Small intestine (tissue), 7 donors: ENCODE measurements around the gene LUZP2. TPM values are rescaled to one million over a fixed set of nuclear protein-coding genes. Genes with fewer than 3 reads are reported as not detected.

Source experiments
- DNase-seq, 2 donors: peaks; one replicate each; pipeline versions ENCODE4 v3.0.0 to v3.0.0-alpha.2; 2013
- FAIRE-seq: peaks from 2 replicates; lab custom pipeline; 2012; peaks lifted over from hg19 to GRCh38; lab: Jason Lieb, UNC
- H3K27ac ChIP-seq, 3 donors: one replicate each; pipeline ENCODE4 v1.5.1; 2013; ENCODE audit warnings: low read length in 2 of 3, mild to moderate bottlenecking in 2 of 3, control low read depth in 1 of 3, inconsistent platforms in 1 of 3, low read depth in 1 of 3, moderate library complexity in 1 of 3
- H3K27me3 ChIP-seq, 3 donors: one replicate each; pipeline ENCODE4 v1.6.1; 2013; ENCODE audit warnings: low read length in 3 of 3, inconsistent platforms in 1 of 3; ENCODE audit not compliant: control insufficient read depth in 3 of 3, insufficient read depth in 3 of 3
- H3K36me3 ChIP-seq, 3 donors: one replicate each; pipeline ENCODE4 v1.6.1; 2013; ENCODE audit warnings: low read length in 3 of 3, inconsistent platforms in 1 of 3, low read depth in 1 of 3, mild to moderate bottlenecking in 1 of 3, moderate library complexity in 1 of 3; ENCODE audit not compliant: control insufficient read depth in 3 of 3, insufficient read depth in 2 of 3
- H3K4me1 ChIP-seq, 3 donors: one replicate each; pipeline ENCODE4 v1.6.1; 2013; ENCODE audit warnings: low read length in 2 of 3, inconsistent platforms in 1 of 3, low read depth in 1 of 3, mild to moderate bottlenecking in 1 of 3, moderate library complexity in 1 of 3; ENCODE audit not compliant: control insufficient read depth in 3 of 3, insufficient read depth in 2 of 3
- H3K4me3 ChIP-seq, 3 donors: one replicate each; pipeline ENCODE4 v1.5.1; 2013; ENCODE audit warnings: low read length in 3 of 3, control low read depth in 1 of 3, inconsistent platforms in 1 of 3, low read depth in 1 of 3, mild to moderate bottlenecking in 1 of 3, moderate library complexity in 1 of 3
- H3K9me3 ChIP-seq, 2 donors: one replicate each; pipeline ENCODE4 v1.6.1; 2013; ENCODE audit warnings: low read depth in 1 of 2, low read length in 1 of 2; ENCODE audit not compliant: control insufficient read depth in 2 of 2, insufficient read depth in 1 of 2
- whole genome bisulfite sequencing, 3 donors: extraction: QIAGEN DNeasy Blood & Tissue Kit; methylation state at CpG; one replicate each; pipeline ENCODE4 v1.1.7; 2013; 5-methylcytosine and 5-hydroxymethylcytosine counted together
- polyA plus RNA-seq, 4 donors: library from polyadenylated mRNA; stranded (reverse) in 3 of 4; unstranded in 1 of 4; fragments of 200-250 nt in 3 of 4; fragments of 120-200 nt in 1 of 4; gene quantifications; one replicate each; pipeline versions ENCODE4 v1.2.1 to v1.2.3, GENCODE V29; 2013
- donor health status: healthy with polysubstance abuse.
- donor health status: control.
- donor health status: control.
- donor health status: Bipolar disorder and iron deficiency.
- donor health status: healthy.

The LUZP2 gene
- polyA plus RNA-seq, 4 donors, result 0.52 to 1.3 TPM; not detected in 2

GRCh38 chr11:24714601-24715000, 217.7 kb downstream of the LUZP2 start:
- H3K4me3 ChIP-seq, result no peak overlapping the region
- H3K36me3 ChIP-seq, result no peaks in the 10 kb centered on the region
- DNase-seq, result no peak
- no peaks in the 10 kb centered on the region for H3K4me1 ChIP-seq
- H3K27me3 ChIP-seq, result no peaks in the 10 kb centered on the region
- no peaks in the 10 kb centered on the region for H3K9me3 ChIP-seq
- 71 to 92% (median 72%) methylated on average over 1 of the region's 1 CpG for WGBS, 3 donors
- FAIRE-seq, result no peak
- H3K27ac ChIP-seq, result no peak overlapping the region

GRCh38 chr11:24716403-24716802, 219.6 kb downstream of the LUZP2 start:
- H3K4me3 ChIP-seq, result no peak overlapping the region
- H3K9me3 ChIP-seq, result no peaks in the 10 kb centered on the region
- no peaks in the 10 kb centered on the region for H3K36me3 ChIP-seq
- WGBS, 3 donors, result 75 to 81% (median 76%) methylated on average over 5 of the region's 5 CpGs
- H3K27me3 ChIP-seq, result no peaks in the 10 kb centered on the region
- DNase-seq (no peak), FAIRE-seq (no peak)
- H3K27ac ChIP-seq, result no peak overlapping the region
- no peaks in the 10 kb centered on the region for H3K4me1 ChIP-seq

GRCh38 chr11:24723231-24723630, 226.4 kb downstream of the LUZP2 start:
- DNase-seq, result no peak
- no peak overlapping the region for H3K27ac ChIP-seq
- no peak for FAIRE-seq
- H3K27me3 ChIP-seq, result no peaks in the 10 kb centered on the region
- peaks cover 0 to 2% of the 10 kb centered on the region in 2 donors for H3K9me3 ChIP-seq
- H3K4me1 ChIP-seq, result no peaks in the 10 kb centered on the region
- H3K36me3 ChIP-seq, result no peaks in the 10 kb centered on the region
- no peak overlapping the region for H3K4me3 ChIP-seq
- 82 to 92% (median 86%) methylated on average over 5 of the region's 5 CpGs for WGBS, 3 donors

GRCh38 chr11:24731554-24731953, 234.7 kb downstream of the LUZP2 start:
- 57 to 76% (median 59%) methylated on average over 1 of the region's 1 CpG for WGBS, 3 donors
- Histone ChIP-seq H3K4me3 (no peak overlapping the region), H3K27me3 (no peaks in the 10 kb centered on the region), H3K9me3 (no peaks in the 10 kb centered on the region), H3K4me1 (no peaks in the 10 kb centered on the region), H3K27ac (no peak overlapping the region), H3K36me3 (no peaks in the 10 kb centered on the region)
- DNase-seq, result no peak
- FAIRE-seq, result no peak

- Histone ChIP-seq H3K9me3 (no peaks in the 10 kb centered on the region), H3K4me3 (no peak overlapping the region), H3K27me3 (no peaks in the 10 kb centered on the region), H3K36me3 (no peaks in the 10 kb centered on the region), H3K4me1 (no peaks in the 10 kb centered on the region), H3K27ac (no peak overlapping the region)
- 27 to 52% (median 28%) methylated on average over 3 of the region's 3 CpGs for WGBS, 3 donors
- FAIRE-seq, result no peak
- no peak for DNase-seq
Observed at GRCh38 chr11:24734742-24735237, 237.9 kb downstream of the LUZP2 start.

- Histone ChIP-seq H3K4me3 (no peak overlapping the region), H3K36me3 (no peaks in the 10 kb centered on the region), H3K27me3 (no peaks in the 10 kb centered on the region), H3K9me3 (no peaks in the 10 kb centered on the region), H3K4me1 (no peaks in the 10 kb centered on the region), H3K27ac (no peak overlapping the region)
- FAIRE-seq (no peak), DNase-seq (no peak)
- WGBS, 3 donors, result 40 to 62% (median 47%) methylated on average over 2 of the region's 2 CpGs
Observed at GRCh38 chr11:24738972-24739371, 242.1 kb downstream of the LUZP2 start.

GRCh38 chr11:24739637-24740036, 242.8 kb downstream of the LUZP2 start:
- no peaks in the 10 kb centered on the region for H3K27me3 ChIP-seq
- WGBS, 3 donors, result 56 to 79% (median 67%) methylated on average over 4 of the region's 4 CpGs
- no peaks in the 10 kb centered on the region for H3K4me1 ChIP-seq
- no peak overlapping the region for H3K4me3 ChIP-seq
- no peak for FAIRE-seq
- no peak for DNase-seq
- H3K36me3 ChIP-seq, result no peaks in the 10 kb centered on the region
- no peaks in the 10 kb centered on the region for H3K9me3 ChIP-seq
- no peak overlapping the region for H3K27ac ChIP-seq

- DNase-seq (no peak), FAIRE-seq (no peak)
- Histone ChIP-seq H3K27ac (no peak overlapping the region), H3K4me3 (no peak overlapping the region), H3K9me3 (peaks cover 1 to 2% of the 10 kb centered on the region in 2 donors), H3K36me3 (no peaks in the 10 kb centered on the region), H3K27me3 (no peaks in the 10 kb centered on the region), H3K4me1 (no peaks in the 10 kb centered on the region)
- WGBS, 3 donors, result 69 to 79% (median 77%) methylated on average over 5 of the region's 5 CpGs
Observed at GRCh38 chr11:24747275-24748251, 250.7 kb downstream of the LUZP2 start.
